CD14-positive monocyte (primary cell): ENCODE data around the gene MAD1L1. TPM values are rescaled to one million over a fixed set of nuclear protein-coding genes. Genes with fewer than 3 reads are reported as not detected.

Experiments
- DNase-seq, 3 donors: peaks; one replicate each; pipeline ENCODE4 v3.0.0-alpha.2; 2011 to 2022
- H2AFZ ChIP-seq: 2 replicates; pipeline ENCODE4 v1.6.0; 2012; ENCODE audit warnings: mild to moderate bottlenecking, low read depth, low read length, inconsistent platforms; ENCODE audit not compliant: insufficient read depth, poor library complexity, severe bottlenecking
- H3K27ac ChIP-seq, 2 donors: 1 replicate in 1 of 2; 2 replicates in 1 of 2; pipeline ENCODE4 v1.5.1; 2012 to 2013; ENCODE audit warnings: low read length in 2 of 2, control low read depth in 1 of 2, inconsistent platforms in 1 of 2, low read depth in 1 of 2, mild to moderate bottlenecking in 1 of 2
- H3K27me3 ChIP-seq, 2 donors: one replicate each; pipeline versions ENCODE4 v1.6.0 to v1.6.1; 2011 to 2013; ENCODE audit warnings: low read length in 2 of 2; ENCODE audit not compliant: control insufficient read depth in 2 of 2, insufficient read depth in 2 of 2
- H3K36me3 ChIP-seq, 2 donors: replicated peaks in 1 of 2; 1 replicate in 1 of 2; 2 replicates in 1 of 2; pipeline versions ENCODE4 v1.5.1 to v1.6.1; 2012 to 2013; ENCODE audit warnings: low read length in 2 of 2, control low read depth in 1 of 2, inconsistent platforms in 1 of 2, mild to moderate bottlenecking in 1 of 2; ENCODE audit not compliant: insufficient read depth in 2 of 2, control insufficient read depth in 1 of 2
- H3K4me1 ChIP-seq, 2 donors: 1 replicate in 1 of 2; 2 replicates in 1 of 2; pipeline versions ENCODE4 v1.5.1 to v1.6.1; 2012 to 2013; ENCODE audit warnings: low read length in 2 of 2, control low read depth in 1 of 2, inconsistent platforms in 1 of 2, mild to moderate bottlenecking in 1 of 2, moderate library complexity in 1 of 2; ENCODE audit not compliant: insufficient read depth in 2 of 2, control insufficient read depth in 1 of 2
- H3K4me2 ChIP-seq: replicated peaks from 2 replicates; pipeline ENCODE3; 2012; ENCODE audit warnings: low read length, moderate library complexity, mild to moderate bottlenecking; ENCODE audit not compliant: poor library complexity, severe bottlenecking; ENCODE audit errors: extremely low read depth
- H3K4me3 ChIP-seq, 3 experiments: fragments of 200-600 bp in 1 of 3; sonication (generic) in 1 of 3; replicated peaks in 1 of 3; 1 replicate in 2 of 3; 2 replicates in 1 of 3; pipeline ENCODE4 v1.5.1; 2011 to 2013; ENCODE audit warnings: low read length in 3 of 3, mild to moderate bottlenecking in 3 of 3, control low read depth in 2 of 3, low read depth in 2 of 3, inconsistent platforms in 1 of 3, moderate library complexity in 1 of 3
- H3K79me2 ChIP-seq: 2 replicates; pipeline ENCODE4 v1.6.0; 2012; ENCODE audit warnings: mild to moderate bottlenecking, control low read depth, inconsistent platforms, low read length, moderate library complexity; ENCODE audit not compliant: insufficient read depth
- H3K9ac ChIP-seq: 2 replicates; pipeline ENCODE4 v1.6.0; 2017; ENCODE audit warnings: low read length, mild to moderate bottlenecking; ENCODE audit not compliant: insufficient read depth, poor library complexity, severe bottlenecking
- H3K9me3 ChIP-seq, 2 donors: replicated peaks in 1 of 2; 1 replicate in 1 of 2; 2 replicates in 1 of 2; pipeline versions ENCODE4 v1.5.1 to v1.6.1; 2012 to 2013; ENCODE audit warnings: low read length in 2 of 2, control low read depth in 1 of 2; ENCODE audit not compliant: control insufficient read depth in 1 of 2, insufficient read depth in 1 of 2
- H4K20me1 ChIP-seq: 2 replicates; pipeline ENCODE4 v1.6.0; 2012; ENCODE audit warnings: mild to moderate bottlenecking, low read length, control low read depth, moderate library complexity; ENCODE audit not compliant: insufficient read depth
- H3K27ac Mint-ChIP-seq, 7 donors: one replicate each; pipeline ENCODE4 v1.8.0; 2020; ENCODE audit warnings: mild to moderate bottlenecking in 7 of 7, mixed read lengths in 7 of 7, moderate library complexity in 6 of 7, inconsistent platforms in 2 of 7
- H3K27me3 Mint-ChIP-seq, 3 donors: one replicate each; pipeline ENCODE4 v1.8.0; 2021 to 2022; ENCODE audit warnings: low read depth in 3 of 3, mild to moderate bottlenecking in 3 of 3, mixed read lengths in 3 of 3, moderate library complexity in 3 of 3, inconsistent platforms in 1 of 3
- H3K36me3 Mint-ChIP-seq, 2 donors: one replicate each; pipeline ENCODE4 v1.8.0; 2020; ENCODE audit warnings: mixed read lengths in 2 of 2, inconsistent platforms in 1 of 2, mild to moderate bottlenecking in 1 of 2
- H3K4me1 Mint-ChIP-seq: one replicate; pipeline ENCODE4 v1.8.0; 2020; ENCODE audit warnings: mild to moderate bottlenecking, mixed read lengths
- H3K4me3 Mint-ChIP-seq, 2 donors: one replicate each; pipeline ENCODE4 v1.8.0; 2020; ENCODE audit warnings: mild to moderate bottlenecking in 2 of 2, mixed read lengths in 2 of 2, moderate library complexity in 1 of 2
- H3K9me3 Mint-ChIP-seq, 7 donors: one replicate each; pipeline ENCODE4 v1.8.0; 2020 to 2022; ENCODE audit warnings: mixed read lengths in 7 of 7, mild to moderate bottlenecking in 6 of 7, moderate library complexity in 6 of 7, inconsistent platforms in 2 of 7
- CTCF ChIP-seq: fragments of 200-600 bp; IDR thresholded peaks from one replicate; pipeline ENCODE4 v1.8.0; 2022; ENCODE audit warnings: antibody characterized with exemption, mild to moderate bottlenecking
- WGBS: methylation state at CpG from one replicate; pipeline ENCODE4 v1.1.5; 2013; ENCODE audit warnings: missing lambda C conversion rate; ENCODE audit not compliant: insufficient coverage; 5-methylcytosine and 5-hydroxymethylcytosine counted together
- intact Hi-C, 2 donors: fragments of 100-400 bp; cut with micrococcal nuclease; formaldehyde crosslinking; loops; one replicate each; pipeline versions ENCODE4 v1.15.0 to v1.15.1; 2023
- polyA plus RNA-seq, 3 donors: library from polyadenylated mRNA; depleted of rRNA in 1 of 3; unstranded in 2 of 3; stranded (reverse) in 1 of 3; fragments of 300-500 nt in 2 of 3; fragments of >200 nt in 1 of 3; fragmentation: Illumina TruSeq in 2 of 3; gene quantifications; 1 replicate in 2 of 3; 2 replicates in 1 of 3; pipeline ENCODE4 v1.2.3, GENCODE V29; 2012 to 2021

The MAD1L1 gene
- polyA plus RNA-seq, 3 donors: 22.0 to 39.4 (median 33.2) TPM

GRCh38 chr7:2125931-2126330, 106.8 kb downstream of the MAD1L1 start:
- no peaks in the 10 kb centered on the region for H3K27me3 ChIP-seq

DNA sequence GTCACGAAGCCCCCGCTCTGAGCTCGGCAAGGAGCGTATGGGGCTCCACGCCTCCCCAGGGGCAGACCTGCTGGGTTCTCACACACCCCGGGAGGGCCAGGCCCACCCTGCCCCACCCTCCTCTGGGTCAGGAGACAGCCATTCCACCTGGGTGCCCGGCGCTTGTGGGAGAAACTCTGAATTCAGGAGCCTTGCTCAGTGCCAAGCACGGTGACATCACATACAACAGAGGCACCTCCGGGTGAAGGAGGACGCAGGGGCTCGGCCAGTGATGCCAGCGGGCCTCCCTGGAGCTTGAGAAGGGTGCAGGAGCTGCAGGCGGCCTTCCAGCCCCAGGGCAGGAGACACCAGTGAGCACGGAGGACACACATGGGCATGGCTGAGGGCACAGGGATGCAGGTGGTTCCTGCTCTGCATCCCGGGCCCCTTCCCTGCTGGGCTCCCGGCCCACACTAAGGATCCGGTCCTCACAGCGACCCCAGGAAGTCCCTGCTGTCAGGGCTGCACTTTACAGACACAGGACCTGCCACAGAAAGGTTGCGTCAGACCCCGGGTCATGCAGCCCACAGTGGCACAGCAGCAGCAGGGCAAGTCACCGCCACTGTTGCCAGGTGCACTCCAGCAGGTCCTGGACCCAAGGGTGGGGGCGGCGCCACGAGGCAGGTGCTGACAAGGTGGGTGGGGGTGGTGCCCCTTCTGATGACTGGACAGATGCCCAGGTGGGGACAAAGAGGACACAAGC, 108.0 kb downstream of the MAD1L1 start:
- no peak for DNase-seq
- H3K27ac Mint-ChIP-seq: no peak overlapping the region
- intact Hi-C loops: no loop called here
- no peak overlapping the region for H3K4me3 Mint-ChIP-seq
- H3K27me3 ChIP-seq: no peaks in the 10 kb centered on the region
- no peak overlapping the region for H3K9ac ChIP-seq
- no peak overlapping the region for H3K27ac ChIP-seq
- H3K9me3 ChIP-seq: no peaks in the 10 kb centered on the region
- no peak overlapping the region for H3K4me2 ChIP-seq
- no peak overlapping the region for H3K4me3 ChIP-seq
- WGBS: 79% methylated on average over 20 of the region's 25 CpGs
- peaks cover 26 to 59% of the 10 kb centered on the region in 2 donors for H3K36me3 Mint-ChIP-seq
- no peaks in the 10 kb centered on the region for H3K79me2 ChIP-seq
- H2AFZ ChIP-seq: no peak overlapping the region
- no peaks in the 10 kb centered on the region for H3K4me1 ChIP-seq
- peaks cover 11 to 48% of the 10 kb centered on the region in 2 donors for H3K36me3 ChIP-seq
- no peaks in the 10 kb centered on the region for H4K20me1 ChIP-seq
- H3K27me3 Mint-ChIP-seq: no peaks in the 10 kb centered on the region
- TF ChIP-seq CTCF: no peak
- H3K9me3 Mint-ChIP-seq: no peaks in the 10 kb centered on the region
- H3K4me1 Mint-ChIP-seq: peaks cover 6% of the 10 kb centered on the region

More at GRCh38 chr7:2125931-2126330, 106.8 kb downstream of the MAD1L1 start:
- Mint-ChIP-seq H3K9me3 (no peaks in the 10 kb centered on the region), H3K4me3 (no peak overlapping the region), H3K4me1 (no peaks in the 10 kb centered on the region), H3K27me3 (no peaks in the 10 kb centered on the region), H3K27ac (peak overlapping the region in 1 of 7 donors; percentile 16), H3K36me3 (peaks cover 26 to 59% of the 10 kb centered on the region in 2 donors)
- H2AFZ ChIP-seq: no peak overlapping the region
- H3K36me3 ChIP-seq: peaks cover 11 to 48% of the 10 kb centered on the region in 2 donors
- WGBS: 95% methylated on average over 10 of the region's 18 CpGs
- no peaks in the 10 kb centered on the region for H4K20me1 ChIP-seq
- no peak overlapping the region for H3K4me2 ChIP-seq
- no peaks in the 10 kb centered on the region for H3K9me3 ChIP-seq
- no peak overlapping the region for H3K4me3 ChIP-seq
- H3K9ac ChIP-seq: no peak overlapping the region
- H3K79me2 ChIP-seq: no peaks in the 10 kb centered on the region
- intact Hi-C loops: no loop called here
- H3K27ac ChIP-seq: no peak overlapping the region
- TF ChIP-seq CTCF: no peak
- no peaks in the 10 kb centered on the region for H3K4me1 ChIP-seq
- DNase-seq: no peak
